ENCODE measurements around the gene SDHC. TPM values are rescaled to one million over a fixed set of nuclear protein-coding genes. Genes with fewer than 3 reads are reported as not detected.

SDHC gene, protein sequence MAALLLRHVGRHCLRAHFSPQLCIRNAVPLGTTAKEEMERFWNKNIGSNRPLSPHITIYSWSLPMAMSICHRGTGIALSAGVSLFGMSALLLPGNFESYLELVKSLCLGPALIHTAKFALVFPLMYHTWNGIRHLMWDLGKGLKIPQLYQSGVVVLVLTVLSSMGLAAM
- total RNA-seq: 41.8 and 122 TPM in 2 replicates

GRCh38 chr1:161314201-161314981, at the start of gene SDHC:
TSS of gene SDHC (plus strand) at chr1:161314381. CDS start at chr1:161314406, 25 bp downstream.

DNA sequence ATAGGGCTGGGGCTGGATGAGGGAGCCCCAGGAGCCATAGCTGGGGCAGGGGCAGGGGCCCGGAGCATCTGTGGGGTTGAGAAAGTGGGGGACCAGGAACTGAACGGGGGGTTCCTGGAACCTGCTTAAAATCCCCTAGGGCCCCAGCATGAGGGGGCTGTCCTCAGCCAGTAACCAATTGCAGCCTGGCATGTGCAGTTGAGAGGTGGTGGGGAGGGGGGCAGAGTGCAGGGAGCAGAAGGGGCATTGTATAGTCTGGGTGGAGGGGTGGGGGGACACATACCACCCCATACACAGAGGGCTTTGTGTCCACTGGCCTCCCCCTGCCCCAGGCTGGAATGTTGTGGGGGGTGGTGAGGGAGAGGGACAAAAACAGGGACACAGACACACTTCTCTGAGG, 4.3 kb upstream of the SDHC start, which contains the start of gene MPZ:
MPZ (minus strand) TSS at position 101 of the 400 bp plus-strand sequence; CDS start at position 38, 63 bp downstream.

GRCh38 chr1:161367684-161368400, 53.7 kb downstream of the SDHC start, which contains the start of gene CFAP126:
TSS of gene CFAP126 (minus strand) at chr1:161367876. CDS start at chr1:161367868, 8 bp downstream.

Other genes with a start within 250 kb of the SDHC start
- gene ARHGAP30, start 244.5 kb upstream of the SDHC start, total RNA-seq: not detected in 2 replicates
- gene NECTIN4, start 224.8 kb upstream of the SDHC start, total RNA-seq: under 0.01 and 1.4 TPM in 2 replicates
- gene KLHDC9, start 216.0 kb upstream of the SDHC start, total RNA-seq: 2.5 and 4.0 TPM in 2 replicates
- gene PFDN2, start 196.3 kb upstream of the SDHC start, total RNA-seq: 36.3 and 83.5 TPM in 2 replicates
- 43.8 and 61.1 TPM in 2 replicates for gene NIT1, start 196.3 kb upstream of the SDHC start, total RNA-seq
- gene DEDD, start 181.7 kb upstream of the SDHC start, total RNA-seq: 31.4 and 31.9 TPM in 2 replicates
- 90.9 and 113 TPM in 2 replicates for gene UFC1, start 160.4 kb upstream of the SDHC start, total RNA-seq
- gene USP21, start 154.9 kb upstream of the SDHC start, total RNA-seq: 8.1 and 12.2 TPM in 2 replicates
- gene PPOX, start 148.0 kb upstream of the SDHC start, total RNA-seq: 12.4 and 32.0 TPM in 2 replicates
- 36.0 and 42.1 TPM in 2 replicates for gene B4GALT3, start 136.9 kb upstream of the SDHC start, total RNA-seq
- gene ADAMTS4, start 115.3 kb upstream of the SDHC start, total RNA-seq: 9.5 and 14.5 TPM in 2 replicates
- 134 and 138 TPM in 2 replicates for gene NDUFS2, start 112.0 kb upstream of the SDHC start, total RNA-seq
- gene FCER1G, start 99.1 kb upstream of the SDHC start, total RNA-seq: not detected in 2 replicates
- gene APOA2, start 90.8 kb upstream of the SDHC start, total RNA-seq: not detected in 2 replicates
- 11.9 and 16.4 TPM in 2 replicates for gene TOMM40L, start 88.3 kb upstream of the SDHC start, total RNA-seq
- not detected in 2 replicates for gene NR1I3, start 76.2 kb upstream of the SDHC start, total RNA-seq
- gene PCP4L1, start 55.6 kb upstream of the SDHC start, total RNA-seq: not detected in 2 replicates
- gene MPZ, start 4.4 kb upstream of the SDHC start, total RNA-seq: 3.5 and 20.9 TPM in 2 replicates
- not detected in 2 replicates for gene CFAP126, start 53.5 kb downstream of the SDHC start, total RNA-seq
- gene FCGR2A, start 191.1 kb downstream of the SDHC start, total RNA-seq: 0.86 and 2.1 TPM in 2 replicates
- gene HSPA6, start 210.2 kb downstream of the SDHC start, total RNA-seq: under 0.01 TPM in 1 of 2 replicates, not detected in the other
- not detected in 2 replicates for gene FCGR3A, start 235.4 kb downstream of the SDHC start, total RNA-seq